ENCODE data around the gene IMMP2L.
"Not testable (repeated sequence)": the region's sequence is repeated elsewhere in the genome, so short reads cannot be mapped to it uniquely, and the experiment has no call there.

The IMMP2L gene

GRCh38 chr7:111290419-111290818 lies 271.9 kb downstream of the IMMP2L start:
- H3K4me3 ChIP-seq (ENCODE audit: low read depth, low read length) = no peak overlapping the region
- no peak for TF ChIP-seq CTCF (IDR thresholded peaks at IDR 0.05; ENCODE audit: borderline replicate concordance, insufficient read depth, low read depth, low read length)

- H3K4me3 ChIP-seq (ENCODE audit: low read depth, low read length) = not testable (repeated sequence)
These were observed 273.9 kb downstream of the IMMP2L start for GRCh38 chr7:111288441-111288840.

- TF ChIP-seq CTCF (IDR thresholded peaks at IDR 0.05; ENCODE audit: borderline replicate concordance, insufficient read depth, low read depth, low read length) = no peak
- H3K4me3 ChIP-seq (ENCODE audit: low read depth, low read length) = no peak overlapping the region
These were observed 279.7 kb downstream of the IMMP2L start for GRCh38 chr7:111282626-111283025.

GRCh38 chr7:111274857-111275256 lies 287.4 kb downstream of the IMMP2L start:
- no peak overlapping the region for H3K4me3 ChIP-seq (ENCODE audit: low read depth, low read length)
- TF ChIP-seq CTCF (IDR thresholded peaks at IDR 0.05; ENCODE audit: borderline replicate concordance, insufficient read depth, low read depth, low read length) = no peak

- no peak for TF ChIP-seq CTCF (IDR thresholded peaks at IDR 0.05; ENCODE audit: borderline replicate concordance, insufficient read depth, low read depth, low read length)
- H3K4me3 ChIP-seq (ENCODE audit: low read depth, low read length) = no peak overlapping the region
These were observed 290.2 kb downstream of the IMMP2L start for GRCh38 chr7:111272092-111272491.

GRCh38 chr7:111270794-111271193 lies 291.5 kb downstream of the IMMP2L start:
- H3K4me3 ChIP-seq (ENCODE audit: low read depth, low read length) = not testable (repeated sequence)

- TF ChIP-seq CTCF (IDR thresholded peaks at IDR 0.05; ENCODE audit: borderline replicate concordance, insufficient read depth, low read depth, low read length) = no peak
- no peak overlapping the region for H3K4me3 ChIP-seq (ENCODE audit: low read depth, low read length)
These were observed 293.4 kb downstream of the IMMP2L start for GRCh38 chr7:111268941-111269340.

GRCh38 chr7:111266613-111267012 lies 295.7 kb downstream of the IMMP2L start:
- TF ChIP-seq CTCF (IDR thresholded peaks at IDR 0.05; ENCODE audit: borderline replicate concordance, insufficient read depth, low read depth, low read length) = no peak
- no peak overlapping the region for H3K4me3 ChIP-seq (ENCODE audit: low read depth, low read length)

All from GM12875 (cell line).